PC-3 (cell line): ENCODE data around the gene UBP1.

Experiments
- EZH2 ChIP-seq: fragments of 300-600 bp; sonication (generic); IDR thresholded peaks from one replicate; pipeline ENCODE4 v1.6.1; 2017; ENCODE audit warnings: antibody characterized with exemption, mild to moderate bottlenecking, low read length; ENCODE audit not compliant: unreplicated experiment
- EZH2phosphoT487 ChIP-seq: fragments of 300-600 bp; sonication (generic); IDR thresholded peaks from 2 replicates; pipeline ENCODE4 v1.6.1; 2018; ENCODE audit warnings: mild to moderate bottlenecking, antibody characterized with exemption, low read length, borderline replicate concordance
- TF ChIP-seq, protein P1 (sequence below): fragments of 300-600 bp; sonication (generic); conservative IDR thresholded peaks from 2 replicates; pipeline ENCODE4 v1.5.1; 2017; ENCODE audit warnings: antibody characterized with exemption, low read depth, mild to moderate bottlenecking, low read length

DNA sequence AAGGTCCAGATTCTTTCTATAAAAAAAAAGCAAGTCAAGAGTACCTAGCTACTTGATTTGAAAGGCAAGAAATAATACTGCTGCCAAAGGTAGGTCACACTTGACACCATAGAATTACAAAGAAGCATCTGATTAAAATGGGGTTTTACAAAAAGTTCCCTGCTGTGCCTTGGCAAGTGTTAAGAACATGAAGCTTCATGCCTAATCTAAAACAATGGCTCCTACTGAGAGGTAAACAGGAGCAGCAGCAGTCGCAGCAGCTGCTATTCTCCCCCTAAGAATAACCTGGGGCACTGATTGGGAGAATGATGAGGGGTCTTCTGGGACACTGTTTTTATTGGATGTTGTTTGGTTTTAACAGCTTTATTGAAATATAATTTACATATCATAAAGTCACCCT is 14.1 kb downstream of the UBP1 start:
- TF ChIP-seq, protein P1, sequence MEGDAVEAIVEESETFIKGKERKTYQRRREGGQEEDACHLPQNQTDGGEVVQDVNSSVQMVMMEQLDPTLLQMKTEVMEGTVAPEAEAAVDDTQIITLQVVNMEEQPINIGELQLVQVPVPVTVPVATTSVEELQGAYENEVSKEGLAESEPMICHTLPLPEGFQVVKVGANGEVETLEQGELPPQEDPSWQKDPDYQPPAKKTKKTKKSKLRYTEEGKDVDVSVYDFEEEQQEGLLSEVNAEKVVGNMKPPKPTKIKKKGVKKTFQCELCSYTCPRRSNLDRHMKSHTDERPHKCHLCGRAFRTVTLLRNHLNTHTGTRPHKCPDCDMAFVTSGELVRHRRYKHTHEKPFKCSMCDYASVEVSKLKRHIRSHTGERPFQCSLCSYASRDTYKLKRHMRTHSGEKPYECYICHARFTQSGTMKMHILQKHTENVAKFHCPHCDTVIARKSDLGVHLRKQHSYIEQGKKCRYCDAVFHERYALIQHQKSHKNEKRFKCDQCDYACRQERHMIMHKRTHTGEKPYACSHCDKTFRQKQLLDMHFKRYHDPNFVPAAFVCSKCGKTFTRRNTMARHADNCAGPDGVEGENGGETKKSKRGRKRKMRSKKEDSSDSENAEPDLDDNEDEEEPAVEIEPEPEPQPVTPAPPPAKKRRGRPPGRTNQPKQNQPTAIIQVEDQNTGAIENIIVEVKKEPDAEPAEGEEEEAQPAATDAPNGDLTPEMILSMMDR: no peak
- TF ChIP-seq EZH2: no peak
- no peak for TF ChIP-seq EZH2phosphoT487
